GM21367 (cell line): Measurements from ENCODE around the gene MYO7A.
A peak's percentile ranks its signal among the peaks of the same experiment; 100 is the strongest.

Source experiments
- ATAC-seq: cut with Tn5 transposase; IDR thresholded peaks from one replicate; pipeline ENCODE4 v1.9.1; 2021; ENCODE audit not compliant: unreplicated experiment

Gene MYO7A

DNA sequence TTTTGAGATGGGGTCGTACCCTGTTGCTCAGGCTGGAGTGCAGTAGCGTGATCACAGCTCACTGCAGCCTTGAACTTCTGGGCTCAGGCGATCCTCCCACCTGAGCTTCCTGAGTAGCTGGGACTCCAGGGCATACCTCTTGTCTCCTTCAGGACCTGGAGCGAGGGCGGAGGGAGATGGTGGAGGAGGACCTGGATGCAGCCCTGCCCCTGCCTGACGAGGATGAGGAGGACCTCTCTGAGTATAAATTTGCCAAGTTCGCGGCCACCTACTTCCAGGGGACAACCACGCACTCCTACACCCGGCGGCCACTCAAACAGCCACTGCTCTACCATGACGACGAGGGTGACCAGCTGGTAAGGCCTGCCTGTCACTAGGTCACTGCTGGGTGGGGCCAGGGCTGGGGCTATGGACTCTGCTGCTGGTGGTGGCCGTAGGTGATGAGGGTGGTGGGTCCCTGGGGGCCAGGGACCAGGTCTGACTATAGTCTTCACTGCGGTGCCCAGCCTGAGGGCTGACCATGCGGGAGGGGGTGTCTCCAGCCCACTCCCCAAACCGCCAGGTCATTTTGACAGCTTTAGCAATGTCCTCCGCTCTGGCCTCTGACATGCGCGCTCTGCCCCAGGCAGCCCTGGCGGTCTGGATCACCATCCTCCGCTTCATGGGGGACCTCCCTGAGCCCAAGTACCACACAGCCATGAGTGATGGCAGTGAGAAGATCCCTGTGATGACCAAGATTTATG, 53.9 kb downstream of the MYO7A start:
- ATAC-seq, result no peak

DNA sequence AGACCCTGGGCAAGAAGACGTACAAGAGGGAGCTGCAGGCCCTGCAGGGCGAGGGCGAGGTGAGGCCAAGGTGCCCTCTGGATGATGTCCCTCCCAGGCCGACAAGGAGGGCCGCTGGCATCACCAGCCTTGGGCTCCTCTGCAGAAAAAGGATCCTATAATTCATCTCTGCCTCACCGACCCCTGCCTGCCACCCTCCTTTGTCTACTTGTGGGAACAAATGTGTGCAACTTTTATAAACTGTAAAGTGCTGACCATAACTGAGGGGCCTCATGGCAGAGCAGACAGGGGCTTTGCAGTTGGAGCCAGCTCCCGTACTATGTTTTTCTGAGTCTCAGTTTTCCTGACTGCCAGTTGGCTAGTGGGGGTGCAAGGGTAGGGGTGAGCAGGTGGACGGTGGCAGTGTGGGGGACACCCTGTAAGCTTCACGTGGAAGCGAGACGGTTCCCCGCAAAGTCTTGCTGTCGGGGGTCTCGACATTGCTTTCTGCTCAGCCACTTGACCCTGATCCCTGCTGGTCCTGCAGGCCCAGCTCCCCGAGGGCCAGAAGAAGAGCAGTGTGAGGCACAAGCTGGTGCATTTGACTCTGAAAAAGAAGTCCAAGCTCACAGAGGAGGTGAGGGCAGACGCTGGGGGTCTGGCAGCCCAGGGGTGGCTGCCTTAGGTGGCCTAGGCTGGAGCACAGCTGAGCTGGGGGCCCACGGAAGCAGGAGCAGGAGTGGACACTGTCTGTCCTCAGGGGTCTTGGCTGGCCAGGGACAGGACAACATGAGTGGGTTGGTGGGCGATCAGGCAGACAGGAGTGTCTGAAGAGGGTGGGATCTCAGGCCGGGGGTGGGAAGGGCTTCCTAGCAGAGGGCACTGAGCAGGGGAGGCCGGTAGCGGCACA, 54.7 kb downstream of the MYO7A start:
- no peak for ATAC-seq

DNA sequence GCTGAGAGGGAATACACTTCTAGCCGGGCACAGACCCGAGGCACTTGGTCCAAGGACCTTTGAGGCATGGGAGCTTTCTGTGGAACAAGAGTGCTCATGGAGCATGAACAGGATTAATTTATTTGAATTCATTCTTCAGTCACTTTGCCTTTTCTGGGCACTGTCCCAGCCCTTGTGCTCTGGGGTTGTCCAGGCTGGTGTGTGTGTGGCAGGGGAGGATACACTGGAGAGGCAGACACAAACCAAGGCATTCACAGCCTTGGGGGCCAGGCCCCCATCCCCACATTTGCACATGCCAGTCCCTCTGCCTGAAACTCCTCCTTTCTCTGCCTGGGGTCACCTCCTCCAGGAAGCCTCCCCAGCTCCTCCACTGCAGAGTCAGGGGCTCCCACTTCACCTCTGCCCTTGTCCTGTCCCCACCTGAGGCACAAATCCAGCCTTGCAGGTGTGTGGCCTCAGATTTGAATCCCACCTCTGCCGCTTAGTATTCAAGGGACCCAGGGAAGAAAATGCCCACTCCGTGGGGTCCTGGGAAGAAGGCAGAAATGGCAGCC, 55.5 kb downstream of the MYO7A start:
- ATAC-seq, result no peak

DNA sequence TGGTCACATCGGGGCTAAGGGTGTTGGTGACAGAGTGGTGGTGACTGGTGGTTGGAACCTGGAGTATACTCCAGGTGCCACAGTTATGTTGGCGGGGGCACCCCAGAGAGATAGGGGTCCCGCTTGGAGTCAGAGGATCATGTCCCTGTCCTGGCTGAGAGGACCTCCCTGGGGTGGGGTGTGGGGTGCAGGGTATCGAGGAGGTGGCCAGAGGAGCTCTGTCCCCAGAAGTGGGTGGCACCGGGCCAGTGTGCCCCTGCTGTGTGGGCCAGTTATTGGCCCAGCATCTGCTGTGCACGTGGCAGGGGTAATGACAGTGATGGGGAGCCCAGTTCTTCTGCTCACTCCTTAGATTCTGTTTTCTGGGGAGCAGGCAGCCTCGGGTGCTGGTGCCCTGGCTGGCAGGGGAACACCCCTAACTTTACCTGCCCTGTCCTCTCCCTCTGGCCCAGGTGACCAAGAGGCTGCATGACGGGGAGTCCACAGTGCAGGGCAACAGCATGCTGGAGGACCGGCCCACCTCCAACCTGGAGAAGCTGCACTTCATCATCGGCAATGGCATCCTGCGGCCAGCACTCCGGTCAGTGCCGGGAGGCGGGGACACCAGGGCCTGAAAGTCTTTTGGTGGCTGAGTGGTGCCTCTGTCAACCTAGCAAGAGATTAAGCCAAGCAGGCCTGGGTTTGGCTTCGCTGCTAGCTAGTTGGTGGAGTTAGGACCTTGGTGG, 56.3 kb downstream of the MYO7A start:
- no peak for ATAC-seq

DNA sequence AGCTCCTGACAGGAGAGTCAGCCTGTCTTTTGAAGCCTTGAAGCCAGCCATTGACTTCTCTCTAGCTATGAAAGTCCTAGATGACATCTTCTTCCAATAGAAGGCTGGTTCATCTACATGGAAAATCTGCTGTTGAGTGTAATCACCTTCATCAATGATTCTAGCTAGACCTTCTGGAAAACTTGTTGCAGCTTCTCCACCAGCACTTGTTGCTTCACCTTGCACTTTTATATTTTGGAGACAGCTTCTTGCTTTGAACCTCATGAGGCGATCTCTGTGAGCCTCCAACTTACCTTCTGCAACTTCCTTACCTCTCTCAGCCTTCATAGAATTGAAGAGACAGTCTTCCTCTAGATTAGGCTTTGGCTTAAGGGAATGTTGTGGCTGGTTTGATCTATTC, 58.3 kb downstream of the MYO7A start:
- no peak for ATAC-seq

DNA sequence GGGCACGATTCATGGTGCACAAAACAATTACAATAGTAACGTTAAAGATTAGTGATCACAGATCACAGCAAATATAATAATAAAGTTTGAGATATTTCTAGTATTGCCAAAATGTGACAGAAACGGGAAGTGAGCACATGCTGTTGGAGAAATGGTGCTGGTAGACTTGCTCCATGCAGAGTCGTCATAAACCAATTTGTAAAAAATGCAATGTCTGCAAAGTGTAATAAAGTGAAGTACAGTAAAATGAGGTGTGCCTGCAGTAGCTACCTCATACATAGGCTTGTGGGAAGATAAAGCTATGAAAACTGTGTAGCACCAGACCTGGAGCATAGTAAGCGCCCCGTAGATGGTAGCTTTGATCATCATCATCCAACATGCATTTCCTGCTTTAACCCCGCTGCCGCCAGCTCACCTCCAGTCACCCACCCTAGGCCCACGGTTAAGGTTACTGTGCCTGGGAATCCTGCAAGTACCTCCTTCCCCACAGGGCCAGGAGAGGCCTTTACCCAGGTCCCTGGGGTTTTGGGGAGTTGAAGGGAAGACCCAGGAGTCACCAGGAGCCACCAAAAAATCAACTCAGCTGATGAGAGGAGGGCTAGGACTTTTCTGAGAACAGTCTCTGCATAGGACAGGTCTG, 59.2 kb downstream of the MYO7A start:
- no peak for ATAC-seq

DNA sequence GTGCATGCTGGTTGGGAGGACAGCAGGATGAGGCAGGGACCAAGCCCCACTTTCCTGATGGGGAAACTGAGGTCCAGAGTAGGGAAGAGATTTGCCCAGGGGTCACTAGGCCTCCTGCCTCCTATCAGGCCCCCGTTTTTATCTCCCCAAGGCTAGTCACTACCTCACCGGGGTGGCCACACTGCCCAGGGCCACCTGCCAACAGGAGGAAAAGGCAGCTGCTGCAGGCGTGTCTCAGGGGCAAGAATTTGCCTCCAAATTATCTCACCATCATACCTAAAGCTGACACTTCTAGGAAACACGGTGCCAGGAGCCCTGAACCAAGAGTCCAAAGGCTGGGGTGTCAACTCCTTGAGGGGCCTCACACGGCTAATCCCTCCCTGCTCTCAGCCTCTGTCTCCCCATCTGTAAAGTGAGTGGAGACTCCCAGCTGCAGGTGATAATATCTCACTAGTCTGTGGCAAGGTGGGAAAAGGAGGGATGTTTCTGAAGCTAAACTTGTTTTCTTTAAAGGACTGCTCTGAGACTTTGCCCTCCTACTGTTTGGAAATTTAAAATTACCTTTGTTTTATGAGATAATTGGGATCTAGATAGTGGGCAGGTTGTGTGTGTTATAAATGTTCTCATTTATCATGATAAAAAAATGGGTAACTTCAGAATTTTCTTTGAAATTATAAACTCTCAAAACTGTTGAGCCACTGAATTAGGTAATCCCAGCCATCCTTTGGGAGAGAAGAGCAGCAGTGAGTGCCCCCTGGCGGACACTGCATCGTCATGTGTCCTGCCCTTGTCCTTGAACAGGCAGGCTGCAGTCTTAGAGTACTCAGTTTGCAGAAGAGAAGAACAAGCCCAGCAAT, 60.0 kb downstream of the MYO7A start:
- ATAC-seq, result peak; percentile 56

DNA sequence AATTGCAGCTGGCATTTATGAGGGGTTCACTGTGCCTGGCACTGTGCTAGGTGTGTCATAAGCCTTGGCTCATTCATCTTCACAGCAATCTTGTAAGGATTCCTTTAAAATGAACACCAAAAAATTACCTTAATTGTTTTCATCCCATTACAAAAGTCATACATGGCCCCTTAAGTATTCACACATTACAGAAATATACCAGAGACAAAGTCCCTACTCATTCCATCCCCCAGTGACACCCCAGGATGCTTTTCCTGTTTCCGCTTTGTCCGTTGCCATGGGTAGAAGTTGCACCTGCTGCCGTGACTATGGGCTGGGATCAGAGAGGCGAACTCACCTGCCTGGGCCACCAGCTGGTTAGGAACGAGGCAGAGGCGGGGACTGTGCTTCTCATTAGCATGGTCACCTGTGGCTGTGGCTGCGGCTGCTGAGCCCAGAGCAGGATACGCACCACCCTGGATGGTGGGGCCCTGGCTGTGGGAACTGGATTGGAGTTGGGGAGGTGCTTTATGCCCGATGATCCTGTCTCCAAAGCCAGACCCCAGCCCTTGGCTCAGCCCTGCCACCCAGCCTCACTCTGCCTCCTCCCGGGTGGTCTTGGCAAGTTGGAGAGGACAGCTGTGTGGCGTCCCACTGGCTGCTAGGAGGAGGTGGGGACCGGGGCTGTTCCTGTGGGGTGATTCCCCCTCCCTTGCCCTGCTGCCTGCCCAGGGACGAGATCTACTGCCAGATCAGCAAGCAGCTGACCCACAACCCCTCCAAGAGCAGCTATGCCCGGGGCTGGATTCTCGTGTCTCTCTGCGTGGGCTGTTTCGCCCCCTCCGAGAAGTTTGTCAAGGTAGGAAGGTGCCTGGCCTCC, 60.8 kb downstream of the MYO7A start:
- no peak for ATAC-seq

DNA sequence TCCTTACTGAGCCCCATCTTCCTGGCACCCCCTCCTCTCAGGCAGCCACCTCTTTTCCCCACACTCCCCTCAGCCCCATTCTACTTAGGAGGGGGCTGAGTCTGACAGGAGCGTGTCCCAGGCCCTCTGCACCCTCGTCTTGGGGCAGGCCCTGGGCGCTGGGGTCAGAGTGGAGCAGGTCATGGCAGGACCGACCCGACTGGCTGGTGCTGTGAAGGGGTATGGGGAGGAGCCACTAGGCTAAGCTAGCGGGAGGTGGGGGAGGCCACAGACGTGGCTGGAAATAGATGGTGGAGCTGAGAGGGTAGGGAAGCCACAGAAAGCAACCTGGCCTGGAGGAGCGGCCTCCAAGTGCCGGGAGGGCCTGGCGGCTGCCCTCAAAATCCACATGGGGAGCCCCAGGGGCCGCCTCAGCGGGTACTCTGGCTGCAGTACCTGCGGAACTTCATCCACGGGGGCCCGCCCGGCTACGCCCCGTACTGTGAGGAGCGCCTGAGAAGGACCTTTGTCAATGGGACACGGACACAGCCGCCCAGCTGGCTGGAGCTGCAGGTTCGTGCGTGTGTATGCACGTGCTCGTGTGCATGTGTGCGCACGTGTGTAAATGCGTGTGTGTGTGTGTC, 61.7 kb downstream of the MYO7A start:
- ATAC-seq, result no peak

DNA sequence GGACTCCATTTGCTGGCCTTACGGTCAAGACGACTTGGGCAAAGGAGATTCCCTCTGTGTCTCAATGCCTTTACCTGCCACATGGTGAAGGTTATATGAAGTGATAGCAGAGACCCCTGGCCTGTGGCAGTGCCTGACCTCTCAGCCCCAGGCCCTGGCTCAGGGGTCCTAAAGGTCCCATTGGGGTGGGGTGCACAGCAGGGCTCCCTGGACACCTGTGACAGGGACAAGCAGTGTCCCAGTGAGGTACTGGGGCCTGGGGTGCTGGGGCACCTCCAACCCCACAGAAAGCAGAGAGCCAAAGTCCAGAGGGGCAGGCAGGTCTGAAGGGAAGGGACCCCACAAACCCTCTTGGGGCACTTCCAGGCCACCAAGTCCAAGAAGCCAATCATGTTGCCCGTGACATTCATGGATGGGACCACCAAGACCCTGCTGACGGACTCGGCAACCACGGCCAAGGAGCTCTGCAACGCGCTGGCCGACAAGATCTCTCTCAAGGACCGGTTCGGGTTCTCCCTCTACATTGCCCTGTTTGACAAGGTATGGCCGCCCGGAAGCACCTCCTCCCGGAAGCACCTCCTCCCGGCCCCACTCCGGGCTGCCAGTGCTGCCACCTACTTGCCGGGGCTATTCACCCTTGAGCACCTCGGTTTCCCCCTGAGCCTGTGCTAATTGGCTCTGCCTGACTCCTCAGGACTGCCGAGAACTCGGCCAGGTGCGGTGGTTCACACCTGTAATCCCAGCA, 62.5 kb downstream of the MYO7A start:
- no peak for ATAC-seq

DNA sequence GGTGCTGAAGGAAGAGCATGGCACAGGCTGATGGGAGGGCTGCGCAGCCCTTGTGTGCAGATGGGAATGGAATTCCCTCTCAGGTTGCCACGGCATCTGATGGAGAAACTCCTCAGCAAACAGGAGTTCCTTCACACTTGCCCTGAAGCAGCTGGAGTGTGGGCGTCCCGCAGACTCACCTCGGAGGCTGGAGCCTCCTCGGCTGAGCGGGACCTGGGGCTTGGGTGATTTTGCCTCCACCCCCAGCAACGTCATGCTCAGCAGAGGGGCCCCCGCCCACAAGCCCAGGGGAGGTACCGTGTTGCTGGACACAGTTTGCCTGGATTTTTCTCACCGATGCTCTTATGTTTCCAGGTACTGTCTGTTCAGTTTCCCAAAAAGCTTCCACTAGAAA, 63.4 kb downstream of the MYO7A start:
- no peak for ATAC-seq

DNA sequence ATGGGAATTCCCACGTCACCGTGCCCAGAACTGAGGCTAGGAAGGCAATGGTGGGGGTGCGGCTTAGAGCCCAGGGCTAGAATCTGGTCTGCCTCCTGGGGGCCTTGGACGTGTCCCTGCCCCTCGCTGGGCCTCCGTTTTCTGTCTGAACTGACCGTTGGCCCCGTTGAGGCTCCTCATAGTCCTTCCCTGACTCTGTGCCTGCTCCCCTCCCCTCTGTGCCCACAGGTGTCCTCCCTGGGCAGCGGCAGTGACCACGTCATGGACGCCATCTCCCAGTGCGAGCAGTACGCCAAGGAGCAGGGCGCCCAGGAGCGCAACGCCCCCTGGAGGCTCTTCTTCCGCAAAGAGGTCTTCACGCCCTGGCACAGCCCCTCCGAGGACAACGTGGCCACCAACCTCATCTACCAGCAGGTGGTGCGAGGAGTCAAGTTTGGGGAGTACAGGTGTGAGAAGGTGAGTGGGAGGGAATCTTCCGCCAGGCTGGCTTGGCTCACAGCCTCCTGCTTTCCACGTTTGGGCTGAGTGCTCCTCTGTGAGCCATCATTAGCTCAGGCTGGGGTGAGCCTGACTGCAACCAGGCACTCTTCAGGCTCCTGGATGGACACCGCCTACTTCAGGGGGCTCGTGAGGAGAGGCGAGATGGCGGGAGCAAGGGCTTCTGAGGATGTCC, 63.9 kb downstream of the MYO7A start:
- no peak for ATAC-seq

DNA sequence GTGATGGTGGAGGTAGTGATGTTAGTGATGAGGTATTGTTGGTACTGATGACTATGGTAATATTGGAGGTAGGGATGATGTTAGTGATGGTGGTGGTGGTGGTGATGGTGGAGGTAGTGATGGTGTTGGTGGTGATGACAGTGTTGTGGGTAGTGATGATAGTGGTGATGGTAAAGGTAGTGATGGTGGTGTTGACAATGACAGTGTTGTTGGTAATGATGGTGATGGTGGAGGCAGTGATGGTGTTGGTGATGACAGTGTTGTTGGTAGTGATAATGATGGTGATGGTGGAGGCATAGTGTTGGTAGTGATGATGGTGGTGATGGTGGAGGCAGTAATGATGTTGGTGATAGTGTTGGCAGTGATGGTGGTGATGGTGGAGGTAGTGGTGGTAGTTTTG, 65.1 kb downstream of the MYO7A start:
- ATAC-seq, result no peak

DNA sequence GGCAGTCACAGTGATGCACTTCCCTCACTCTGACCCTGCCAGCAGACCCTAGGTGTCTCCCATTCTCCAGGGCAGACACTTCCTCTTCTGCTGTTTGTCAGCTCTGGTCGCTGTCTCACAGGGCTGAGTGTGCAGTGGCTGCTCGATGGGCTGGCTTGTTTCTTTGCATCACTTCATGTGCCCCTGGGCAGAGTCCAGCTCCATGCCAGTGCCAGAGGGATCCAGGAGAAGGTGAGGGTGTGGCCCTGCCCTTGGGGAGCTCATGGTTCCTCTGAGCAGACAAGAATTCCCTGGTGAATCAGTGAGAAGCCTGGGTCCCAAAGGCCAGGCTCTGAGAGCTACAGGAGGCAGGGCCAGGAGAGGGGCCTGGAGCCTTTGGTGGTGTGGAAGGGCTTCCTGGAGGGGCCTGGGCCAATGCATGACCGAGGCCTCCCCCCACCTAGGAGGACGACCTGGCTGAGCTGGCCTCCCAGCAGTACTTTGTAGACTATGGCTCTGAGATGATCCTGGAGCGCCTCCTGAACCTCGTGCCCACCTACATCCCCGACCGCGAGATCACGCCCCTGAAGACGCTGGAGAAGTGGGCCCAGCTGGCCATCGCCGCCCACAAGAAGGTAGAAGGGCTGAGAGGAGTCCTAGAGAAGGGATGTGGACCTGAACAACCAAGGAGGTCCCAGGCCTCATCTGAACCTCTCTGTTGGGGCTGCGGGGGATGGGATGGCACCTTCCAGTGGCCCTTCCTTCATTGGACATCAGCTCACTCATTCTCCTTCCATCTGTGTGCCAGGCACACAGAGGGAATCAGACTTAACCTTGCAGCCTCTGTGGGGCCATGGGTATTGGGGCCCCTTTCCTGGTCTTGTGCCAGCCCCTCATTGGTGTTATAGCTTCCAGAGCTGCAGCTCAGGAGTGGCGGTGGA, 66.1 kb downstream of the MYO7A start:
- ATAC-seq, result no peak

DNA sequence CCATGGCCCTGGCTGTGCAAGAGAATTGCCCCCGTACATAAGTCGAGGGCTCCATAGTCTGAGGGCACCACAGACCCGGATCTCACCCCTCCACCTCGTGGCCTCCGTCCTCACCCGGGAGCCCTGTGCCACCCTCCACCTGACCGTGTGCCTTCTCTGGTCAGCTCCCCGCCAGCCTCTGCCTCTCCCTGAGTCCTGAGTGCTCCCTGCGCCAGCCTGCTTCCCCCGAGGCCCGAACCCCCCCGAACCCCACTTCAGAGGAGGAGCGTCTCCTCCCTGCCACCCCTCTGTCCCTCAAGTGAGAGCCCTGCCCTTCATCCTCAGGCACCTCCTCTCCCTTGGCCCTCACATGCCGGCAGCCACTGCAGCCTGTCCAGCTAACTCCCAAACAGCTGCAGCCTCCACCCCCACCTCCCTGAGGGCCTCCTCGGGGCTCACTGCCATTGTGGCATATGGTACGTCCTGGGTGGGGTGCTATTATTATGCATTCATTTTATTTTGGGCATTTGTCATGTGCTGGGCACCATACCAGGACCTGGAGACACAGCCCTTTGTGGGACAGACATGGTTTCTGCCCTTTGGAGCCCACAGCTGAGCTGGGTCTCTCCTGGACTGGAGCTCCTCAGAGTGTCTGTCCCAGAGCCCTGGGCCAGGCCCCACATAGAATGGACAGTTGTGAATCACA, 67.2 kb downstream of the MYO7A start:
- no peak for ATAC-seq

DNA sequence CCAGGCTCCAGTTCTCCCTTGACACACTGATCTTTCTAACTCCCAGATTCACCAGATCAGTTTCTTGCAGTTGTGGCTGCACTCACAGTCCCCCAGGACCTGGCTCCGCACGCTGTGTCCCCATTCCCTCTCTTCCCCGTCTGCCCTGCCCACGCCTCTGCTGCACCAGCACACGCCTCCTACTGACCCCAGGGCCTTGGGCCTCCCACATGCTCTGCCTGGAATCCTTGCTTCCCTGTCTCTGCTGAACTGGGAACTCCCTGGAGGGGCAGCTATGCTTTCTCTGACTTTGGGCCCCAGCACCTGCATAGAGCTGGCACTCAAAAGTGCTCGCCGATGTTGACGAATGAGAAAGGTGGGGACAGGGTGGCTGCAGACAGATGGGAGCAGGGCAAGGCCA, 68.9 kb downstream of the MYO7A start:
- ATAC-seq, result no peak
